Activated naive CD8-positive, alpha-beta T cell treated with anti-CD3 and anti-CD28 coated beads, Interleukin-2, amount 50 U/mL, for 24 hours (primary cell): ENCODE results near the gene PHOSPHO1.
A peak's percentile ranks its signal among the peaks of the same experiment; 100 is the strongest.
"Not testable (repeated sequence)": the region's sequence is repeated elsewhere in the genome, so short reads cannot be mapped to it uniquely, and the experiment has no call there.

Experiments
- ATAC-seq: fragments of 150-1000 bp; cut with Tn5 transposase; one replicate; pipeline ENCODE4 v1.10.0; 2021
- DNase-seq: peaks from one replicate; pipeline ENCODE4 v3.0.0; 2021
- H3K27ac Mint-ChIP-seq: one replicate; pipeline ENCODE4 v1.8.0; 2021; ENCODE audit warnings: mild to moderate bottlenecking, mixed read lengths
- H3K27me3 Mint-ChIP-seq: one replicate; pipeline ENCODE4 v1.8.0; 2021; ENCODE audit warnings: mixed read lengths
- H3K36me3 Mint-ChIP-seq: one replicate; pipeline ENCODE4 v1.8.0; 2021; ENCODE audit warnings: low read depth, mixed read lengths
- H3K4me1 Mint-ChIP-seq: one replicate; pipeline ENCODE4 v1.8.0; 2021; ENCODE audit warnings: mixed read lengths
- H3K4me3 Mint-ChIP-seq: one replicate; pipeline ENCODE4 v1.8.0; 2021; ENCODE audit warnings: mild to moderate bottlenecking, moderate library complexity, mixed read lengths
- H3K9me3 Mint-ChIP-seq: one replicate; pipeline ENCODE4 v1.8.0; 2021; ENCODE audit warnings: mixed read lengths

Gene PHOSPHO1

DNA sequence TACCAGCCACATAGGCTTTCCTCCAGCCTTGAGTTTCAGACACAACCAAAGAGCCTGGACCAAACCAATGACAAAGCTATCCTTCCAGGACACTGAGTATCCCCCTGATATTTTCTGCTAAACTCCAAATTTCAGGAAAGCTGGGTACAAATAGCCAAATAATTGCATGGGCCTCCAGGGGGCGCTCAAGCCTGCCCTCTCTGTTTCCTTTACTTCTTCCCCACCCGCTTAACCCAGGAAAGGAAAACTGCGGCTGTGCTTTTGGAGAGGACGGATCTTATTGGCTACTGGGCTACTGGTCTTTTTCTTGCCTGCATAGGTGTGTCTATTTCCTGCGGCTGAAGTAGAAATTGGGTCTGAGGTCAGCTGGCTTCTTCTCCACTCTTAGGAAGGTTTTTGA is 50.3 kb downstream of the PHOSPHO1 start:
- DNase-seq (peak; percentile 76), ATAC-seq (no peak)
- H3K9me3 Mint-ChIP-seq: peaks cover 8% of the 10 kb centered on the region
- H3K36me3 Mint-ChIP-seq: peaks cover 6% of the 10 kb centered on the region
- H3K27ac Mint-ChIP-seq: no peak overlapping the region
- peaks cover 4% of the 10 kb centered on the region for H3K4me1 Mint-ChIP-seq
- H3K27me3 Mint-ChIP-seq: no peaks in the 10 kb centered on the region
- no peak overlapping the region for H3K4me3 Mint-ChIP-seq

DNA sequence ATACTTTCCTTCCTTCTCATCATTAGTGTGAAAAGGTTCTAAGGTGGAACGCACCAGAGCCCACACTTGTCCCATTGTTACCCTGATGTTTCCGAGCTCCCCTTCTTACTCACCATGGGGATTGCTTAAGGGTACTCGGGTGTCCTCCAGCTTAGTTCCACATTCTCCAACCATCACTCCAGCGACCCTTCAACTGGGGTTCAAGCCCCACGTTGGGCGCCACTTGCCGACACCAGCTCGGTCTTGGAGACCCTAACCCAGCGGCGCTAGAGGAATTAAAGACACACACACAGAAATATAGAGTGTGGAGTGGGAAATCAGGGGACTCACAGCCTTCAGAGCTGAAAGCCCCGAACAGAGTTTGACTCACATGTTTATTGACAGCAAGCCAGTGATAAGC is 54.6 kb downstream of the PHOSPHO1 start:
- Mint-ChIP-seq H3K27me3 (peaks cover 18% of the 10 kb centered on the region), H3K9me3 (peaks cover 12% of the 10 kb centered on the region)
- H3K36me3 Mint-ChIP-seq, H3K4me3 Mint-ChIP-seq, DNase-seq, H3K4me1 Mint-ChIP-seq, ATAC-seq, H3K27ac Mint-ChIP-seq: not testable (repeated sequence)
